Stimulated activated naive B cell treated with anti-CD40 and anti-IgM and Interleukin-4, amounts not matched to agents 10 μg/mL and 1 μg/mL and 100 μg/mL, for 72 hours (primary cell): ENCODE results near the gene SUGP2.

Experiments
- ATAC-seq, 2 donors: fragments of 150-1000 bp; cut with Tn5 transposase; replicated peaks; 2 replicates each; pipeline ENCODE4 v1.10.0; 2021; ENCODE audit warnings: moderate library complexity in 1 of 2
- DNase-seq: peaks from one replicate; pipeline ENCODE4 v3.0.0; 2021
- H3K27ac Mint-ChIP-seq: one replicate; pipeline ENCODE4 v1.8.0; 2022; ENCODE audit warnings: mild to moderate bottlenecking, mixed read lengths
- H3K27me3 Mint-ChIP-seq, 2 donors: one replicate each; pipeline ENCODE4 v1.8.0; 2022; ENCODE audit warnings: mixed read lengths in 2 of 2
- H3K36me3 Mint-ChIP-seq, 2 donors: one replicate each; pipeline ENCODE4 v1.8.0; 2022; ENCODE audit warnings: mixed read lengths in 2 of 2, mild to moderate bottlenecking in 1 of 2
- H3K4me1 Mint-ChIP-seq, 2 donors: one replicate each; pipeline ENCODE4 v1.8.0; 2022; ENCODE audit warnings: mixed read lengths in 2 of 2, mild to moderate bottlenecking in 1 of 2
- H3K4me3 Mint-ChIP-seq, 2 donors: one replicate each; pipeline ENCODE4 v1.8.0; 2022; ENCODE audit warnings: mild to moderate bottlenecking in 2 of 2, mixed read lengths in 2 of 2, moderate library complexity in 1 of 2
- H3K9me3 Mint-ChIP-seq, 2 donors: one replicate each; pipeline ENCODE4 v1.8.0; 2022; ENCODE audit warnings: mixed read lengths in 2 of 2, mild to moderate bottlenecking in 1 of 2

Gene SUGP2

GRCh38 chr19:18978616-18979015 is 54.7 kb downstream of the SUGP2 start:
- H3K9me3 Mint-ChIP-seq, result no peaks in the 10 kb centered on the region
- DNase-seq, result no peak
- H3K36me3 Mint-ChIP-seq, result no peaks in the 10 kb centered on the region
- H3K27me3 Mint-ChIP-seq, result peaks cover 28% of the 10 kb centered on the region in 2 donors
- H3K27ac Mint-ChIP-seq, result no peak overlapping the region
- no peak for ATAC-seq
- no peak overlapping the region for H3K4me3 Mint-ChIP-seq
- no peaks in the 10 kb centered on the region for H3K4me1 Mint-ChIP-seq

GRCh38 chr19:18975869-18976268 is 57.4 kb downstream of the SUGP2 start:
- no peaks in the 10 kb centered on the region for H3K9me3 Mint-ChIP-seq
- ATAC-seq, result no peak
- no peak for DNase-seq
- no peak overlapping the region for H3K4me3 Mint-ChIP-seq
- no peaks in the 10 kb centered on the region for H3K36me3 Mint-ChIP-seq
- H3K27me3 Mint-ChIP-seq, result peaks cover 18 to 19% of the 10 kb centered on the region in 2 donors
- no peak overlapping the region for H3K27ac Mint-ChIP-seq
- H3K4me1 Mint-ChIP-seq, result no peaks in the 10 kb centered on the region

- ATAC-seq (no peak), DNase-seq (no peak)
- no peak overlapping the region for H3K4me3 Mint-ChIP-seq
Observed at GRCh38 chr19:18975011-18975410, 58.3 kb downstream of the SUGP2 start.

GRCh38 chr19:18972851-18973250 is 60.5 kb downstream of the SUGP2 start:
- H3K4me3 Mint-ChIP-seq, result no peak overlapping the region
- ATAC-seq, result no peak
- H3K9me3 Mint-ChIP-seq, result no peaks in the 10 kb centered on the region
- DNase-seq, result no peak
- peaks cover 8 to 12% of the 10 kb centered on the region in 2 donors for H3K27me3 Mint-ChIP-seq
- H3K27ac Mint-ChIP-seq, result no peak overlapping the region
- no peaks in the 10 kb centered on the region for H3K36me3 Mint-ChIP-seq
- no peaks in the 10 kb centered on the region for H3K4me1 Mint-ChIP-seq

More at GRCh38 chr19:18975011-18975410, 58.3 kb downstream of the SUGP2 start:
- Mint-ChIP-seq H3K27me3 (peaks cover 14 to 15% of the 10 kb centered on the region in 2 donors), H3K27ac (no peak overlapping the region), H3K36me3 (no peaks in the 10 kb centered on the region), H3K9me3 (no peaks in the 10 kb centered on the region), H3K4me1 (no peaks in the 10 kb centered on the region)

GRCh38 chr19:18972301-18972811 is 61.0 kb downstream of the SUGP2 start:
- no peak overlapping the region for H3K27ac Mint-ChIP-seq
- no peak for ATAC-seq

GRCh38 chr19:18969931-18970659 is 63.2 kb downstream of the SUGP2 start:
- no peak overlapping the region for H3K4me3 Mint-ChIP-seq
- H3K27me3 Mint-ChIP-seq, result peaks cover 12 to 13% of the 10 kb centered on the region in 2 donors

More at GRCh38 chr19:18972301-18972811, 61.0 kb downstream of the SUGP2 start:
- H3K4me3 Mint-ChIP-seq, result no peak overlapping the region
- H3K4me1 Mint-ChIP-seq, result no peaks in the 10 kb centered on the region
- peaks cover 8 to 12% of the 10 kb centered on the region in 2 donors for H3K27me3 Mint-ChIP-seq
- no peaks in the 10 kb centered on the region for H3K9me3 Mint-ChIP-seq
- DNase-seq, result no peak
- no peaks in the 10 kb centered on the region for H3K36me3 Mint-ChIP-seq

GRCh38 chr19:18967358-18968146 is 65.8 kb downstream of the SUGP2 start:
- Mint-ChIP-seq H3K4me1 (no peaks in the 10 kb centered on the region), H3K9me3 (no peaks in the 10 kb centered on the region), H3K4me3 (no peak overlapping the region), H3K36me3 (no peaks in the 10 kb centered on the region), H3K27ac (no peak overlapping the region), H3K27me3 (peaks cover 8 to 19% of the 10 kb centered on the region in 2 donors)
- ATAC-seq (no peak), DNase-seq (no peak)

More at GRCh38 chr19:18969931-18970659, 63.2 kb downstream of the SUGP2 start:
- Mint-ChIP-seq H3K4me1 (no peaks in the 10 kb centered on the region), H3K9me3 (no peaks in the 10 kb centered on the region), H3K27ac (no peak overlapping the region), H3K36me3 (no peaks in the 10 kb centered on the region)
- ATAC-seq (no peak), DNase-seq (no peak)

- Mint-ChIP-seq H3K9me3 (no peaks in the 10 kb centered on the region), H3K36me3 (no peaks in the 10 kb centered on the region), H3K27me3 (peaks cover 19 to 32% of the 10 kb centered on the region in 2 donors), H3K27ac (no peak overlapping the region), H3K4me3 (no peak overlapping the region), H3K4me1 (peaks cover 4 to 10% of the 10 kb centered on the region in 2 donors)
- ATAC-seq (no peak), DNase-seq (no peak)
Observed at GRCh38 chr19:18966307-18966706, 67.0 kb downstream of the SUGP2 start.

GRCh38 chr19:18964121-18964520 is 69.2 kb downstream of the SUGP2 start:
- no peak overlapping the region for H3K27ac Mint-ChIP-seq
- H3K9me3 Mint-ChIP-seq, result no peaks in the 10 kb centered on the region
- DNase-seq (no peak), ATAC-seq (no peak)
- H3K27me3 Mint-ChIP-seq, result peaks cover 17 to 35% of the 10 kb centered on the region in 2 donors
- peaks cover 5 to 12% of the 10 kb centered on the region in 2 donors for H3K4me1 Mint-ChIP-seq
- no peak overlapping the region for H3K4me3 Mint-ChIP-seq
- H3K36me3 Mint-ChIP-seq, result no peaks in the 10 kb centered on the region

GRCh38 chr19:18961767-18962620 is 71.3 kb downstream of the SUGP2 start:
- DNase-seq, result no peak
- H3K4me3 Mint-ChIP-seq, result no peak overlapping the region
- ATAC-seq, result peak in 1 of 2 donors; percentile 27

GRCh38 chr19:18960370-18960769 is 72.9 kb downstream of the SUGP2 start:
- H3K27me3 Mint-ChIP-seq, result peaks cover 14 to 29% of the 10 kb centered on the region in 2 donors
- no peaks in the 10 kb centered on the region for H3K36me3 Mint-ChIP-seq
- peaks cover 5 to 12% of the 10 kb centered on the region in 2 donors for H3K4me1 Mint-ChIP-seq
- H3K9me3 Mint-ChIP-seq, result no peaks in the 10 kb centered on the region
- H3K4me3 Mint-ChIP-seq, result no peak overlapping the region
- no peak overlapping the region for H3K27ac Mint-ChIP-seq
- no peak for DNase-seq
- ATAC-seq, result no peak

More at GRCh38 chr19:18961767-18962620, 71.3 kb downstream of the SUGP2 start:
- H3K4me1 Mint-ChIP-seq, result peaks cover 5 to 12% of the 10 kb centered on the region in 2 donors
- H3K9me3 Mint-ChIP-seq, result no peaks in the 10 kb centered on the region
- H3K36me3 Mint-ChIP-seq, result no peaks in the 10 kb centered on the region
- H3K27ac Mint-ChIP-seq, result no peak overlapping the region
- peaks cover 14 to 35% of the 10 kb centered on the region in 2 donors for H3K27me3 Mint-ChIP-seq

- ATAC-seq (no peak), DNase-seq (no peak)
- Mint-ChIP-seq H3K9me3 (peaks cover 7 to 9% of the 10 kb centered on the region in 2 donors), H3K4me3 (no peak overlapping the region), H3K36me3 (no peaks in the 10 kb centered on the region), H3K4me1 (no peaks in the 10 kb centered on the region), H3K27ac (no peak overlapping the region), H3K27me3 (peaks cover 12 to 14% of the 10 kb centered on the region in 2 donors)
Observed at GRCh38 chr19:18955042-18955441, 78.3 kb downstream of the SUGP2 start.

GRCh38 chr19:18954094-18954493 is 79.2 kb downstream of the SUGP2 start:
- H3K9me3 Mint-ChIP-seq, result peaks cover 7 to 9% of the 10 kb centered on the region in 2 donors
- H3K27me3 Mint-ChIP-seq, result peaks cover 12 to 14% of the 10 kb centered on the region in 2 donors
- no peaks in the 10 kb centered on the region for H3K4me1 Mint-ChIP-seq
- DNase-seq, result no peak
- no peak overlapping the region for H3K4me3 Mint-ChIP-seq
- H3K27ac Mint-ChIP-seq, result no peak overlapping the region
- ATAC-seq, result no peak
- no peaks in the 10 kb centered on the region for H3K36me3 Mint-ChIP-seq
